Activated T-cell treated with anti-CD3 and anti-CD28 coated beads for 48 hours (primary cell): ENCODE measurements around the gene PPP1R15B.
A peak's percentile ranks its signal among the peaks of the same experiment; 100 is the strongest.
"Not testable (repeated sequence)": the region's sequence is repeated elsewhere in the genome, so short reads cannot be mapped to it uniquely, and the experiment has no call there.

Experiments used
- DNase-seq: peaks from one replicate; pipeline ENCODE4 v3.0.0-alpha.2; 2020; ENCODE audit warnings: low read depth

The PPP1R15B gene

GRCh38 chr1:204443871-204444581 lies 32.4 kb upstream of the PPP1R15B start:
- DNase-seq = no peak

- no peak for DNase-seq
These were observed 31.6 kb upstream of the PPP1R15B start for GRCh38 chr1:204443260-204443619.

- DNase-seq = no peak
These were observed 31.0 kb upstream of the PPP1R15B start for GRCh38 chr1:204442376-204443259.

- DNase-seq = no peak
These were observed 29.9 kb upstream of the PPP1R15B start for GRCh38 chr1:204441558-204441957.

GRCh38 chr1:204439621-204440375 lies 28.2 kb upstream of the PPP1R15B start:
- DNase-seq = no peak

- no peak for DNase-seq
These were observed 27.0 kb upstream of the PPP1R15B start for GRCh38 chr1:204438628-204439027.

- DNase-seq = no peak
These were observed 26.4 kb upstream of the PPP1R15B start for GRCh38 chr1:204437796-204438570.

- no peak for DNase-seq
These were observed 24.3 kb upstream of the PPP1R15B start for GRCh38 chr1:204435872-204436271.

GRCh38 chr1:204435381-204435831 lies 23.8 kb upstream of the PPP1R15B start:
- no peak for DNase-seq

GRCh38 chr1:204434116-204434755 lies 22.6 kb upstream of the PPP1R15B start:
- no peak for DNase-seq

GRCh38 chr1:204432708-204433107 lies 21.1 kb upstream of the PPP1R15B start:
- no peak for DNase-seq

- DNase-seq = peak; percentile 66
These were observed 19.9 kb upstream of the PPP1R15B start for GRCh38 chr1:204431310-204432184.

GRCh38 chr1:204429746-204430145 lies 18.1 kb upstream of the PPP1R15B start:
- no peak for DNase-seq

GRCh38 chr1:204426971-204427701 lies 15.5 kb upstream of the PPP1R15B start:
- DNase-seq = no peak

- no peak for DNase-seq
These were observed 14.9 kb upstream of the PPP1R15B start for GRCh38 chr1:204426474-204426873.

GRCh38 chr1:204426035-204426436 lies 14.4 kb upstream of the PPP1R15B start:
- no peak for DNase-seq

- no peak for DNase-seq
These were observed 13.0 kb upstream of the PPP1R15B start for GRCh38 chr1:204424621-204425020.

GRCh38 chr1:204422061-204422705 lies 10.6 kb upstream of the PPP1R15B start:
- DNase-seq = not testable (repeated sequence)

- no peak for DNase-seq
These were observed 9.8 kb upstream of the PPP1R15B start for GRCh38 chr1:204421441-204421840.
